Type B pancreatic cell (in vitro differentiated cells): ENCODE results near the gene KLHL35. TPM values are rescaled to one million over a fixed set of nuclear protein-coding genes. Genes with fewer than 3 reads are reported as not detected.

ENCODE experiments used
- DNase-seq: peaks from one replicate; pipeline ENCODE4 v3.0.0; 2021; ENCODE audit warnings: mixed read lengths; ENCODE audit not compliant: unreplicated experiment; ENCODE audit errors: extremely low spot score
- H3K27ac Mint-ChIP-seq: 2 replicates; pipeline ENCODE4 v1.8.0; 2021; ENCODE audit warnings: mild to moderate bottlenecking, mixed read lengths
- H3K27me3 Mint-ChIP-seq: 2 replicates; pipeline ENCODE4 v1.8.0; 2021; ENCODE audit warnings: mixed read lengths
- H3K36me3 Mint-ChIP-seq: 2 replicates; pipeline ENCODE4 v1.8.0; 2021; ENCODE audit warnings: mixed read lengths
- H3K4me1 Mint-ChIP-seq: one replicate; pipeline ENCODE4 v1.8.0; 2021; ENCODE audit warnings: mixed read lengths; ENCODE audit not compliant: unreplicated experiment
- H3K4me3 Mint-ChIP-seq: 2 replicates; pipeline ENCODE4 v1.8.0; 2021; ENCODE audit warnings: mild to moderate bottlenecking, mixed read lengths
- H3K9me3 Mint-ChIP-seq: 2 replicates; pipeline ENCODE4 v1.8.0; 2021; ENCODE audit warnings: mixed read lengths
- CTCF ChIP-seq: fragments of 200-600 bp; sonication (generic); conservative IDR thresholded peaks from 2 replicates; pipeline ENCODE4 v1.5.0; 2021; ENCODE audit warnings: antibody characterized with exemption, mild to moderate bottlenecking
- total RNA-seq: library from RNA; stranded (reverse); gene quantifications from 2 replicates; pipeline ENCODE4 v1.2.1, GENCODE V29; 2021; ENCODE audit warnings: low replicate concordance

KLHL35 gene
- total RNA-seq, 1 donor from 2014 or later = 1.6 TPM

GRCh38 chr11:75437966-75438659 is 5.1 kb upstream of the KLHL35 start:
- Mint-ChIP-seq H3K27me3 (peaks cover 14% of the 10 kb centered on the region), H3K36me3 (no peaks in the 10 kb centered on the region), H3K4me3 (no peak overlapping the region), H3K9me3 (no peaks in the 10 kb centered on the region), H3K27ac (no peak overlapping the region), H3K4me1 (peaks cover 4% of the 10 kb centered on the region)
- TF ChIP-seq CTCF = no peak
- DNase-seq = no peak

GRCh38 chr11:75436806-75437205 is 3.8 kb upstream of the KLHL35 start:
- no peak overlapping the region for H3K4me3 Mint-ChIP-seq
- no peak for DNase-seq
- peaks cover 27% of the 10 kb centered on the region for H3K27me3 Mint-ChIP-seq
- no peak overlapping the region for H3K27ac Mint-ChIP-seq
- peaks cover 1% of the 10 kb centered on the region for H3K4me1 Mint-ChIP-seq
- no peaks in the 10 kb centered on the region for H3K9me3 Mint-ChIP-seq
- H3K36me3 Mint-ChIP-seq = no peaks in the 10 kb centered on the region
- no peak for TF ChIP-seq CTCF

- Mint-ChIP-seq H3K4me3 (no peak overlapping the region), H3K4me1 (peaks cover 2% of the 10 kb centered on the region), H3K27me3 (peaks cover 39% of the 10 kb centered on the region), H3K27ac (no peak overlapping the region), H3K36me3 (no peaks in the 10 kb centered on the region), H3K9me3 (no peaks in the 10 kb centered on the region)
- DNase-seq = no peak
- no peak for TF ChIP-seq CTCF
Measured at GRCh38 chr11:75435571-75435925, 2.5 kb upstream of the KLHL35 start.

- no peak overlapping the region for H3K4me3 Mint-ChIP-seq
Measured at GRCh38 chr11:75434886-75435570, 2.0 kb upstream of the KLHL35 start.

GRCh38 chr11:75434051-75434450 is 1.0 kb upstream of the KLHL35 start:
- peaks cover 46% of the 10 kb centered on the region for H3K27me3 Mint-ChIP-seq
- no peak overlapping the region for H3K27ac Mint-ChIP-seq
- H3K4me3 Mint-ChIP-seq = no peak overlapping the region

More at GRCh38 chr11:75434886-75435570, 2.0 kb upstream of the KLHL35 start:
- H3K27me3 Mint-ChIP-seq = peaks cover 41% of the 10 kb centered on the region
- DNase-seq = no peak
- peaks cover 3% of the 10 kb centered on the region for H3K4me1 Mint-ChIP-seq
- no peaks in the 10 kb centered on the region for H3K36me3 Mint-ChIP-seq
- no peaks in the 10 kb centered on the region for H3K9me3 Mint-ChIP-seq
- TF ChIP-seq CTCF = no peak
- no peak overlapping the region for H3K27ac Mint-ChIP-seq

More at GRCh38 chr11:75434051-75434450, 1.0 kb upstream of the KLHL35 start:
- peaks cover 6% of the 10 kb centered on the region for H3K4me1 Mint-ChIP-seq
- DNase-seq = no peak
- H3K36me3 Mint-ChIP-seq = peaks cover 4% of the 10 kb centered on the region
- H3K9me3 Mint-ChIP-seq = peaks cover 4% of the 10 kb centered on the region
- no peak for TF ChIP-seq CTCF
